ENCODE data around the gene LCA5. TPM values are rescaled to one million over a fixed set of nuclear protein-coding genes. Genes with fewer than 3 reads are reported as not detected.

LCA5 gene
- total and polyA plus RNA-seq, 2 donors (not counting 1 experiment from before 2014, with no cell fraction given) = 0.12 to 0.91 TPM

DNA sequence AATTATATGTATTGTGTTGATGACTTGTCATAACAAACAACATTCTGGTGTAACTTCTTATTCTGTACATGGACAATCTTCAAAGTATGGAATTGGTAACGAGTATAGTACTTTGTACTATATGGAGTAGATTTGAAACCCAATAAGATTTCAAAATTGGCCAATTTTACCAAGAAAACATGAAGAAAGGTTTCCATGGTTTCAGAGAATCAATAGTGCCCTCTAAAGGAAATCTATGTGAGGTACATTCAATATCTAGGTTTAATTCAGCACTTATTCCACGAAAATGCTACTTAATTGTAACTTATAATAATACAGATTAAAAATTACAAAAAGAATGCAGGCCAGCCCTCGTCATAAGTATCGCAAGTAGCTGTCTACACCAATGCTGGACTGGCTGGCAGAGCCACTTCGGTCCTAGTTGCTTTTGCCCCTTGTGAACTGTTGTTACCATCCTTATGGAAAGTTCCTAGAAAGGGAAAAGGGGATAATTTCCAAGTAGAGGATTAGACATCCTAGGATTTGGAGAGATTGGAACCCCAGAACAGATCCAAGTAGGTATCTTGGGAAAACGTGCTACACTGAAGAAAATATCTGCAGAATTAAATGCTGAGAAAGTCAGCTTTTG is 70.9 kb downstream of the LCA5 start:
- ATAC-seq (ENCODE audit: low read depth) (no peak), DNase-seq (no peak)
- peaks cover 7% of the 10 kb centered on the region for H3K27me3 Mint-ChIP-seq
- Histone ChIP-seq H2AFZ (ENCODE audit: insufficient read depth, low read depth, low read length, poor library complexity, severe bottlenecking) (no peak overlapping the region), H3K9me3 (ENCODE audit: control extremely low read depth in 1 of 3, control insufficient read depth in 2 of 3, insufficient read depth in 1 of 3, low read length in 2 of 3) (no peaks in the 10 kb centered on the region), H3K27me3 (replicated peaks in 1 of 4; ENCODE audit: control extremely low read depth in 1 of 4, control insufficient read depth in 3 of 4, insufficient read depth in 4 of 4, low read length in 3 of 4) (no peaks in the 10 kb centered on the region), H3K9ac (ENCODE audit: low read length) (no peak overlapping the region), H3K36me3 (replicated peaks in 1 of 2; ENCODE audit: control extremely low read depth in 1 of 2, control insufficient read depth in 1 of 2, extremely low read depth in 1 of 2, insufficient read depth in 2 of 2, low read length in 1 of 2) (no peaks in the 10 kb centered on the region), H3K79me2 (ENCODE audit: control insufficient read depth, insufficient read depth, low read length) (no peaks in the 10 kb centered on the region), H3K27ac (ENCODE audit: low read length in 2 of 2) (no peak overlapping the region), H3K4me2 (replicated peaks; ENCODE audit: low read depth, low read length, poor library complexity, severe bottlenecking) (no peak overlapping the region), H3K4me3 (ENCODE audit: control extremely low read depth in 1 of 5, extremely low read depth in 1 of 5, insufficient read depth in 1 of 5, low read depth in 2 of 5, low read length in 4 of 5) (no peak overlapping the region), H4K20me1 (ENCODE audit: control insufficient read depth, insufficient read depth, low read length, poor library complexity, severe bottlenecking) (no peaks in the 10 kb centered on the region), H3K4me1 (ENCODE audit: control insufficient read depth in 2 of 2, insufficient read depth in 2 of 2, low read length in 2 of 2) (no peaks in the 10 kb centered on the region)
- no peaks in the 10 kb centered on the region for H3K4me1 Mint-ChIP-seq
- H3K4me3 Mint-ChIP-seq = no peak overlapping the region
- 46% methylated on average over 3 of the region's 6 CpGs for WGBS (ENCODE audit: insufficient coverage)
- CTCF ChIA-PET = no interaction called here
- no peak overlapping the region for H3K27ac Mint-ChIP-seq
- POLR2A ChIA-PET = no interaction called here
- intact Hi-C loops (cut with micrococcal nuclease) = loop anchor here (5.0 kb wide), 1 partner anchor 1724 kb away; no protein-coding TSS in a partner anchor
- no peak for TF ChIP-seq EZH2 (IDR thresholded peaks at IDR 0.05; ENCODE audit: borderline replicate concordance, insufficient read depth, low read depth, low read length, poor library complexity, severe bottlenecking)
- TF ChIP-seq, protein P1, sequence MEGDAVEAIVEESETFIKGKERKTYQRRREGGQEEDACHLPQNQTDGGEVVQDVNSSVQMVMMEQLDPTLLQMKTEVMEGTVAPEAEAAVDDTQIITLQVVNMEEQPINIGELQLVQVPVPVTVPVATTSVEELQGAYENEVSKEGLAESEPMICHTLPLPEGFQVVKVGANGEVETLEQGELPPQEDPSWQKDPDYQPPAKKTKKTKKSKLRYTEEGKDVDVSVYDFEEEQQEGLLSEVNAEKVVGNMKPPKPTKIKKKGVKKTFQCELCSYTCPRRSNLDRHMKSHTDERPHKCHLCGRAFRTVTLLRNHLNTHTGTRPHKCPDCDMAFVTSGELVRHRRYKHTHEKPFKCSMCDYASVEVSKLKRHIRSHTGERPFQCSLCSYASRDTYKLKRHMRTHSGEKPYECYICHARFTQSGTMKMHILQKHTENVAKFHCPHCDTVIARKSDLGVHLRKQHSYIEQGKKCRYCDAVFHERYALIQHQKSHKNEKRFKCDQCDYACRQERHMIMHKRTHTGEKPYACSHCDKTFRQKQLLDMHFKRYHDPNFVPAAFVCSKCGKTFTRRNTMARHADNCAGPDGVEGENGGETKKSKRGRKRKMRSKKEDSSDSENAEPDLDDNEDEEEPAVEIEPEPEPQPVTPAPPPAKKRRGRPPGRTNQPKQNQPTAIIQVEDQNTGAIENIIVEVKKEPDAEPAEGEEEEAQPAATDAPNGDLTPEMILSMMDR (IDR thresholded peaks at IDR 0.05) = peak; percentile 30
- no peaks in the 10 kb centered on the region for H3K9me3 Mint-ChIP-seq (ENCODE audit: insufficient read depth)

DNA sequence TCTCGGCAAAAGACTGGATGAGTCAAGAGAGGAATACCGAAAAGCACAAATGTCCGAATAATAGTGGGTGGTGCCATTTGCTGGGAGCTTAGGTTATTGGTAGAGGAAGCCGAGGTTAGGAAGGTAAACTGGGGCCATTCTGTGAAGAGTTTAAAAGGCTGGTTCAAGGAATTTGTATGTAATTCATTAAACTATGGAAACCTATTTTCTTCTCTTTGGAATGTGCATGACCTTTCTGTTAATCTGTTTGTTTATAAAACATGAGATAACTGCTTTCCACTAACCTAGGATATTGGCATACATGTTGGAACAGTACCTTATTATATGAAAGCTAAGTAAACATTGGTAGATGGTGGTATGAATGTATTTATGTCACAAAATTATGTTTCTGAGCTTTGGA is 71.8 kb downstream of the LCA5 start:
- ChIA-PET CTCF (no interaction called here), POLR2A (no interaction called here)
- no peak for ATAC-seq (ENCODE audit: low read depth)
- no peak overlapping the region for H3K4me2 ChIP-seq (replicated peaks; ENCODE audit: low read depth, low read length, poor library complexity, severe bottlenecking)
- no peaks in the 10 kb centered on the region for H3K4me1 Mint-ChIP-seq
- no peak for TF ChIP-seq EZH2 (IDR thresholded peaks at IDR 0.05; ENCODE audit: borderline replicate concordance, insufficient read depth, low read depth, low read length, poor library complexity, severe bottlenecking)
- TF ChIP-seq, protein P1 (IDR thresholded peaks at IDR 0.05) = no peak
- WGBS (ENCODE audit: insufficient coverage) = 100% methylated on average over 4 of the region's 4 CpGs
- H3K9me3 ChIP-seq (ENCODE audit: control extremely low read depth in 1 of 3, control insufficient read depth in 2 of 3, insufficient read depth in 1 of 3, low read length in 2 of 3) = no peaks in the 10 kb centered on the region
- no peak overlapping the region for H3K4me3 ChIP-seq (ENCODE audit: control extremely low read depth in 1 of 5, extremely low read depth in 1 of 5, insufficient read depth in 1 of 5, low read depth in 2 of 5, low read length in 4 of 5)
- H3K27me3 ChIP-seq (replicated peaks in 1 of 4; ENCODE audit: control extremely low read depth in 1 of 4, control insufficient read depth in 3 of 4, insufficient read depth in 4 of 4, low read length in 3 of 4) = no peaks in the 10 kb centered on the region
- H3K27ac Mint-ChIP-seq = no peak overlapping the region
- H3K9ac ChIP-seq (ENCODE audit: low read length) = no peak overlapping the region
- no peaks in the 10 kb centered on the region for H3K36me3 ChIP-seq (replicated peaks in 1 of 2; ENCODE audit: control extremely low read depth in 1 of 2, control insufficient read depth in 1 of 2, extremely low read depth in 1 of 2, insufficient read depth in 2 of 2, low read length in 1 of 2)
- peaks cover 10% of the 10 kb centered on the region for H3K27me3 Mint-ChIP-seq
- DNase-seq = no peak
- intact Hi-C loops (cut with micrococcal nuclease) = loop anchor here (5.0 kb wide), 1 partner anchor 1723 kb away; no protein-coding TSS in a partner anchor
- no peaks in the 10 kb centered on the region for H3K79me2 ChIP-seq (ENCODE audit: control insufficient read depth, insufficient read depth, low read length)
- H3K4me1 ChIP-seq (ENCODE audit: control insufficient read depth in 2 of 2, insufficient read depth in 2 of 2, low read length in 2 of 2) = no peaks in the 10 kb centered on the region
- no peak overlapping the region for H3K4me3 Mint-ChIP-seq
- H3K27ac ChIP-seq (ENCODE audit: low read length in 2 of 2) = no peak overlapping the region
- H2AFZ ChIP-seq (ENCODE audit: insufficient read depth, low read depth, low read length, poor library complexity, severe bottlenecking) = no peak overlapping the region
- H4K20me1 ChIP-seq (ENCODE audit: control insufficient read depth, insufficient read depth, low read length, poor library complexity, severe bottlenecking) = no peaks in the 10 kb centered on the region
- H3K9me3 Mint-ChIP-seq (ENCODE audit: insufficient read depth) = no peaks in the 10 kb centered on the region

Measured in B cell (primary cell).